ENCODE results near the gene GMCL1.

DNA sequence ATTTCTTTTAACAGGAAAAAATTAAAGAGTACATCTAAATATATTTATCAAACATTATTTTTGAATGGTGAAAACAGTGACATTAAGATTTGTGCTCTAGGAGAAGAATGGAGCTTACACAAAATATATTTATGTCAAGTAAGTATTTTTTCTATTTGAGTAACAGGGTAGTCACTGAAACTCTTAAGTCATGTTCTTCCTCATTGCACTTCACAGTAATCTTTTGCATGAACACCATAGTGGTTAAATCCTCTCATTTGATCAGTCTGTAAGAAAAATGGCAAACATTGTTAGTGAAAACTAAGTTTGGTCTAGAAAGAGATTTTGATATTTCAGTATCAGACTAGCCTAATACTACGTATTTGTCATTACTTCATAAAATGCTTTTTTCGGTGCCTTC is 8.1 kb downstream of the GMCL1 start:
- TF ChIP-seq CTCF (IDR thresholded peaks at IDR 0.05) = no peak
- TF ChIP-seq ZFX (IDR thresholded peaks at IDR 0.05; ENCODE audit: borderline replicate concordance) = no peak
